ENCODE measurements around the gene FANCC.

- TF ChIP-seq CTCF (IDR thresholded peaks at IDR 0.05; ENCODE audit: control extremely low read depth in 1 of 3, insufficient read depth in 1 of 3, low read depth in 1 of 3, low read length in 3 of 3) (no peak), POLR2AphosphoS5 (IDR thresholded peaks at IDR 0.05; ENCODE audit: low read depth, low read length) (no peak), USF2 (IDR thresholded peaks at IDR 0.05; ENCODE audit: low read length) (no peak), CBX8 (IDR thresholded peaks at IDR 0.05; ENCODE audit: borderline replicate concordance, low read depth, low read length) (no peak), EZH2 (IDR thresholded peaks at IDR 0.05; ENCODE audit: low read depth, low read length, severe bottlenecking) (no peak), CHD2 (IDR thresholded peaks at IDR 0.05; ENCODE audit: low read length) (no peak), HDAC6 (IDR thresholded peaks at IDR 0.05; ENCODE audit: low read depth, low read length) (no peak), POLR2A (IDR thresholded peaks at IDR 0.05; ENCODE audit: control extremely low read depth in 1 of 2, low read depth in 2 of 2, low read length in 2 of 2) (no peak), CEBPB (IDR thresholded peaks at IDR 0.05; ENCODE audit: low read depth, low read length) (no peak), MAFK (IDR thresholded peaks at IDR 0.05; ENCODE audit: low read depth, low read length) (no peak), CREB1 (IDR thresholded peaks at IDR 0.05) (no peak), EP300 (IDR thresholded peaks at IDR 0.05; ENCODE audit: borderline replicate concordance in 1 of 2, low read depth in 2 of 2, low read length in 2 of 2) (no peak), TEAD4 (IDR thresholded peaks at IDR 0.05; ENCODE audit: low read depth, low read length) (no peak)
Measured at GRCh38 chr9:95206143-95206542, 111.4 kb downstream of the FANCC start.
